H1 (cell line): ENCODE measurements around the gene ZNF248. TPM values are rescaled to one million over a fixed set of nuclear protein-coding genes. Genes with fewer than 3 reads are reported as not detected.

Source experiments
- CTCF ChIA-PET: fragments of 300-600 bp; sonication (Branson Sonifier 250); formaldehyde crosslinking; loops from one replicate; lab custom pipeline; 2021; ENCODE audit not compliant: partially characterized antibody; lab: Charles Lee
- POLR2A ChIA-PET: fragments of 300-600 bp; sonication (Branson Sonifier 250); formaldehyde crosslinking; loops from one replicate; lab custom pipeline; 2021; ENCODE audit warnings: inconsistent platforms; ENCODE audit not compliant: partially characterized antibody; lab: Charles Lee
- DNase-seq, 2 experiments: peaks; one replicate each; pipeline versions ENCODE4 v3.0.0 to v3.0.0-alpha.2; 2010 to 2022; ENCODE audit warnings: low spot score in 2 of 2, low read depth in 1 of 2, mixed read lengths in 1 of 2
- FAIRE-seq: peaks from 2 replicates; lab custom pipeline; 2011; peaks lifted over from hg19 to GRCh38; lab: Jason Lieb, UNC
- H2AFZ ChIP-seq: 2 replicates; pipeline ENCODE4 v1.8.1; 2012; ENCODE audit warnings: low read length, inconsistent platforms
- H2AK5ac ChIP-seq: 2 replicates; pipeline ENCODE4 v1.6.1; 2013; ENCODE audit warnings: low read depth, low read length
- H2BK120ac ChIP-seq: replicated peaks from 2 replicates; pipeline ENCODE3; 2013; ENCODE audit warnings: low read depth, low read length, inconsistent platforms
- H2BK12ac ChIP-seq: 2 replicates; pipeline ENCODE4 v1.6.1; 2013; ENCODE audit warnings: low read depth, low read length
- H2BK15ac ChIP-seq: 2 replicates; pipeline ENCODE4 v1.6.1; 2013; ENCODE audit warnings: low read length
- H2BK20ac ChIP-seq: 2 replicates; pipeline ENCODE4 v1.6.1; 2013; ENCODE audit warnings: low read length
- H2BK5ac ChIP-seq: 2 replicates; pipeline ENCODE4 v1.6.1; 2013; ENCODE audit warnings: low read depth, low read length
- H3K14ac ChIP-seq: 2 replicates; pipeline ENCODE4 v1.6.1; 2013; ENCODE audit warnings: inconsistent platforms; ENCODE audit not compliant: insufficient read length
- H3K18ac ChIP-seq: 2 replicates; pipeline ENCODE4 v1.6.1; 2013; ENCODE audit warnings: low read length; ENCODE audit errors: extremely low read depth
- H3K23ac ChIP-seq: 2 replicates; pipeline ENCODE4 v1.6.1; 2013; ENCODE audit warnings: inconsistent platforms; ENCODE audit not compliant: insufficient read length
- H3K23me2 ChIP-seq: 2 replicates; pipeline ENCODE4 v1.6.1; 2013; ENCODE audit warnings: low read depth, low read length
- H3K27ac ChIP-seq: 2 replicates; pipeline ENCODE4 v1.6.1; 2011; ENCODE audit warnings: low read depth, low read length, inconsistent platforms
- H3K27me3 ChIP-seq, 4 experiments: replicated peaks in 1 of 4; 1 replicate in 1 of 4; 2 replicates in 3 of 4; pipeline versions ENCODE4 v1.6.1 to v1.8.1; 2011 to 2013; ENCODE audit warnings: low read length in 3 of 4, mild to moderate bottlenecking in 3 of 4, inconsistent platforms in 2 of 4, mixed read lengths in 2 of 4, moderate library complexity in 1 of 4; ENCODE audit not compliant: control insufficient read depth in 3 of 4, insufficient read depth in 3 of 4; ENCODE audit errors: extremely low read depth in 1 of 4
- H3K36me3 ChIP-seq, 4 experiments: 2 replicates each; pipeline versions ENCODE4 v1.6.1 to v1.8.1; 2011 to 2013; ENCODE audit warnings: mild to moderate bottlenecking in 4 of 4, low read length in 3 of 4, moderate library complexity in 2 of 4, control low read depth in 1 of 4, inconsistent platforms in 1 of 4; ENCODE audit not compliant: insufficient read depth in 4 of 4, control insufficient read depth in 2 of 4
- H3K4ac ChIP-seq: replicated peaks from 2 replicates; pipeline ENCODE3; 2013; ENCODE audit warnings: low read length, low read depth, mixed read lengths, inconsistent platforms; ENCODE audit not compliant: insufficient read length
- H3K4me1 ChIP-seq, 4 experiments: replicated peaks in 1 of 4; 1 replicate in 1 of 4; 2 replicates in 3 of 4; pipeline versions ENCODE4 v1.6.1 to v1.8.1; 2011 to 2013; ENCODE audit warnings: low read length in 3 of 4, inconsistent platforms in 2 of 4, mixed read lengths in 1 of 4; ENCODE audit not compliant: insufficient read depth in 4 of 4, control insufficient read depth in 3 of 4
- H3K4me2 ChIP-seq, 2 experiments: 2 replicates each; pipeline versions ENCODE4 v1.6.1 to v1.8.1; 2011 to 2013; ENCODE audit warnings: low read depth in 2 of 2, low read length in 2 of 2, control low read depth in 1 of 2, inconsistent platforms in 1 of 2, mild to moderate bottlenecking in 1 of 2; ENCODE audit not compliant: insufficient read depth in 1 of 2
- H3K4me3 ChIP-seq, 4 experiments: fragments of 200-600, 300-600 bp in 1 of 4; sonication (generic), shearing (Covaris generic), sonication (Bioruptor Twin) in 1 of 4; 2 replicates each; pipeline versions ENCODE4 v1.5.1 to v1.8.1; 2011 to 2016; ENCODE audit warnings: low read length in 4 of 4, low read depth in 3 of 4, control low read depth in 2 of 4, inconsistent platforms in 2 of 4, mild to moderate bottlenecking in 2 of 4, mixed read lengths in 1 of 4, moderate library complexity in 1 of 4; ENCODE audit not compliant: insufficient read depth in 2 of 4; ENCODE audit errors: extremely low read depth in 1 of 4
- H3K56ac ChIP-seq: replicated peaks from 2 replicates; pipeline ENCODE3; 2013; ENCODE audit warnings: low read depth, mild to moderate bottlenecking, mixed read lengths, low read length, inconsistent platforms; ENCODE audit not compliant: insufficient read length
- H3K79me1 ChIP-seq: 2 replicates; pipeline ENCODE4 v1.6.1; 2013; ENCODE audit warnings: low read depth, low read length, control low read depth
- H3K79me2 ChIP-seq, 2 experiments: 2 replicates each; pipeline versions ENCODE4 v1.6.1 to v1.8.1; 2012 to 2013; ENCODE audit warnings: low read length in 2 of 2, mild to moderate bottlenecking in 2 of 2, inconsistent platforms in 1 of 2; ENCODE audit not compliant: insufficient read depth in 2 of 2, control insufficient read depth in 1 of 2
- H3K9ac ChIP-seq, 4 experiments: replicated peaks in 1 of 4; 1 replicate in 1 of 4; 2 replicates in 3 of 4; pipeline versions ENCODE4 v1.6.1 to v1.8.1; 2011 to 2013; ENCODE audit warnings: low read depth in 3 of 4, low read length in 3 of 4, control low read depth in 2 of 4, mild to moderate bottlenecking in 2 of 4, moderate library complexity in 2 of 4, inconsistent platforms in 1 of 4; ENCODE audit errors: extremely low read depth in 1 of 4
- H3K9me3 ChIP-seq, 2 experiments: 2 replicates each; pipeline versions ENCODE4 v1.6.1 to v1.8.1; 2012 to 2013; ENCODE audit warnings: mild to moderate bottlenecking in 2 of 2, moderate library complexity in 2 of 2, control low read depth in 1 of 2, inconsistent platforms in 1 of 2, low read depth in 1 of 2, low read length in 1 of 2, mixed read lengths in 1 of 2; ENCODE audit not compliant: insufficient read depth in 2 of 2
- H4K20me1 ChIP-seq, 2 experiments: replicated peaks in 1 of 2; 2 replicates each; pipeline versions ENCODE3 to v1.8.1; 2011 to 2013; ENCODE audit warnings: inconsistent platforms in 2 of 2, low read length in 2 of 2, mild to moderate bottlenecking in 1 of 2; ENCODE audit not compliant: insufficient read depth in 2 of 2, control insufficient read depth in 1 of 2
- H4K5ac ChIP-seq: 2 replicates; pipeline ENCODE4 v1.6.1; 2013; ENCODE audit warnings: low read length, low read depth, mixed read lengths, inconsistent platforms; ENCODE audit not compliant: insufficient read length
- H4K8ac ChIP-seq: 2 replicates; pipeline ENCODE4 v1.8.0; 2013; ENCODE audit warnings: mild to moderate bottlenecking, moderate library complexity, low read length, inconsistent platforms; ENCODE audit not compliant: insufficient read depth; ENCODE audit errors: extremely low read depth
- H4K91ac ChIP-seq: replicated peaks from 2 replicates; pipeline ENCODE3; 2013; ENCODE audit warnings: low read length, mixed read lengths, inconsistent platforms; ENCODE audit not compliant: insufficient read length
- EZH2 ChIP-seq: fragments of 200-600 bp; sonication (generic); IDR thresholded peaks from 2 replicates; pipeline ENCODE4 v1.7.1; 2012; ENCODE audit warnings: low read depth, mild to moderate bottlenecking, moderate library complexity, low read length, inconsistent platforms; ENCODE audit not compliant: severe bottlenecking
- HDAC6 ChIP-seq: IDR thresholded peaks from one replicate; pipeline ENCODE4 v1.7.1; 2012; ENCODE audit warnings: low read depth, mild to moderate bottlenecking, inconsistent platforms, low read length, moderate library complexity
- JUND ChIP-seq: IDR thresholded peaks from 2 replicates; pipeline ENCODE4 v1.6.1; 2011; ENCODE audit warnings: mild to moderate bottlenecking, improper control_type of control experiment, low read length
- KDM4A ChIP-seq: IDR thresholded peaks from one replicate; pipeline ENCODE4 v1.7.1; 2012; ENCODE audit warnings: low read depth, mild to moderate bottlenecking, moderate library complexity, low read length, inconsistent platforms; ENCODE audit not compliant: severe bottlenecking
- PHF8 ChIP-seq: fragments of 200-600 bp; sonication (generic); conservative IDR thresholded peaks from 2 replicates; pipeline ENCODE4 v1.7.1; 2012; ENCODE audit warnings: low read depth, mild to moderate bottlenecking, inconsistent platforms, low read length, moderate library complexity
- POLR2AphosphoS5 ChIP-seq: IDR thresholded peaks from 2 replicates; pipeline ENCODE4 v1.6.1; 2011; ENCODE audit warnings: low read depth, low read length
- POU5F1 ChIP-seq: IDR thresholded peaks from 2 replicates; pipeline ENCODE4 v1.6.1; 2011; ENCODE audit warnings: low read depth, mild to moderate bottlenecking, low read length, moderate library complexity
- RBBP5 ChIP-seq: IDR thresholded peaks from 2 replicates; pipeline ENCODE4 v1.7.1; 2012; ENCODE audit warnings: low read depth, mild to moderate bottlenecking, inconsistent platforms, low read length, moderate library complexity, borderline replicate concordance
- SP2 ChIP-seq: IDR thresholded peaks from 2 replicates; pipeline ENCODE4 v1.6.1; 2012; ENCODE audit warnings: mild to moderate bottlenecking, low read length, inconsistent platforms
- SRF ChIP-seq: IDR thresholded peaks from 2 replicates; pipeline ENCODE4 v1.6.1; 2011; ENCODE audit warnings: mild to moderate bottlenecking, low read depth, low read length, moderate library complexity
- TAF1 ChIP-seq: IDR thresholded peaks from 2 replicates; pipeline ENCODE4 v1.6.1; 2011; ENCODE audit warnings: mild to moderate bottlenecking, low read depth, low read length
- polyA plus RNA-seq, 7 experiments: library from polyadenylated mRNA; depleted of rRNA in 3 of 7; stranded (reverse) in 5 of 7; unstranded in 2 of 7; fragments of >200 nt in 5 of 7; fragments of 200-250 nt in 2 of 7; gene quantifications; 1 replicate in 5 of 7; 2 replicates in 1 of 7; 4 replicates in 1 of 7; pipeline versions ENCODE4 v1.2.1 to v1.2.3, GENCODE V29; 2011 to 2013; ENCODE audit warnings: missing spikeins in 2 of 7, mixed read lengths in 2 of 7
- total RNA-seq: library from RNA; stranded (reverse); fragmentation: NEBNext Ultra II Directional; extraction: Animal tissue kit (Norgen Biotek cat#: 25700); gene quantifications from 2 replicates; pipeline ENCODE4 v1.2.1, GENCODE V29; 2021
- TF ChIP-seq, protein P1 (sequence below), 3 experiments: IDR thresholded peaks; 1 replicate in 2 of 3; 2 replicates in 1 of 3; pipeline versions ENCODE4 v1.5.1 to v1.6.1; 2011; ENCODE audit warnings: low read length in 3 of 3, mild to moderate bottlenecking in 3 of 3, inconsistent platforms in 2 of 3, low read depth in 1 of 3, moderate library complexity in 1 of 3; ENCODE audit not compliant: insufficient read depth in 1 of 3; ENCODE audit errors: control extremely low read depth in 1 of 3

The ZNF248 gene
- total and polyA plus RNA-seq, 2 of the 8 experiments (the other 6 are each of a cell fraction or from before 2014, with no cell fraction given), result 9.1 TPM; not detected in 1

GRCh38 chr10:37760817-37761216, 96.6 kb downstream of the ZNF248 start (continued):
- TF ChIP-seq JUND, result no peak

DNA sequence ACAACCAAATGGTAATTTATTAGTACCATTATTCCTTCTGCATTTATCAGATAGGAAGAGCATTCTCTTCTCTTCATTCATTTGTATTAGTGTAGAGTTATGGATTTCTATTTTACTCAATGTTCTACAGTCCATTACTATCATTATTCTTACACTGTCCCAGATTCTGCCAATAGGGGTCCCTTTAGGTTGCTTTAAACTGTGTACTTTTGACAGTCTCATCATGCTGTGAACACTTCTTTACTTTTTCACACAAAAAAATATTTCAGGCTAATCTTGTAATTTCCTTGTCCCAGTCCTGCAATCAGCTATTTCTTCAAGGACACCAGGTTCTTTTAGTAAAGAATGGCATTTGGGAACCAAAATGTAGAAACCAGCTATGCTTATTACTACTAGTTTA, 99.3 kb downstream of the ZNF248 start:
- FAIRE-seq (no peak), DNase-seq (no peak)
- Histone ChIP-seq H4K5ac (no peak overlapping the region), H3K4me3 (no peak overlapping the region), H2BK5ac (no peak overlapping the region), H3K79me1 (no peaks in the 10 kb centered on the region), H2BK20ac (no peak overlapping the region), H3K36me3 (no peaks in the 10 kb centered on the region), H3K23ac (no peak overlapping the region), H3K9me3 (peaks cover 73 to 87% of the 10 kb centered on the region in 2 experiments), H3K14ac (no peak overlapping the region), H2AK5ac (no peak overlapping the region), H3K27me3 (no peaks in the 10 kb centered on the region), H2BK12ac (no peak overlapping the region), H3K4me1 (no peaks in the 10 kb centered on the region), H2BK120ac (no peak overlapping the region), H3K23me2 (no peaks in the 10 kb centered on the region), H3K79me2 (no peaks in the 10 kb centered on the region), H4K91ac (no peak overlapping the region), H3K9ac (no peak overlapping the region), H2AFZ (no peak overlapping the region), H3K27ac (no peak overlapping the region), H3K18ac (no peak overlapping the region), H4K8ac (no peak overlapping the region), H3K4ac (no peak overlapping the region), H3K4me2 (no peak overlapping the region), H2BK15ac (no peak overlapping the region), H3K56ac (no peak overlapping the region), H4K20me1 (no peaks in the 10 kb centered on the region)
- ChIA-PET CTCF (interaction anchor here (0.5 kb wide), 1 partner anchor 26 kb away, joined by 3 read pairs; no protein-coding TSS in a partner anchor), POLR2A (no interaction called here)
- TF ChIP-seq SRF, result no peak
- no peak for TF ChIP-seq KDM4A
- no peak for TF ChIP-seq EZH2
- TF ChIP-seq SP2, result no peak
- TF ChIP-seq TAF1, result no peak
- TF ChIP-seq, protein P1, sequence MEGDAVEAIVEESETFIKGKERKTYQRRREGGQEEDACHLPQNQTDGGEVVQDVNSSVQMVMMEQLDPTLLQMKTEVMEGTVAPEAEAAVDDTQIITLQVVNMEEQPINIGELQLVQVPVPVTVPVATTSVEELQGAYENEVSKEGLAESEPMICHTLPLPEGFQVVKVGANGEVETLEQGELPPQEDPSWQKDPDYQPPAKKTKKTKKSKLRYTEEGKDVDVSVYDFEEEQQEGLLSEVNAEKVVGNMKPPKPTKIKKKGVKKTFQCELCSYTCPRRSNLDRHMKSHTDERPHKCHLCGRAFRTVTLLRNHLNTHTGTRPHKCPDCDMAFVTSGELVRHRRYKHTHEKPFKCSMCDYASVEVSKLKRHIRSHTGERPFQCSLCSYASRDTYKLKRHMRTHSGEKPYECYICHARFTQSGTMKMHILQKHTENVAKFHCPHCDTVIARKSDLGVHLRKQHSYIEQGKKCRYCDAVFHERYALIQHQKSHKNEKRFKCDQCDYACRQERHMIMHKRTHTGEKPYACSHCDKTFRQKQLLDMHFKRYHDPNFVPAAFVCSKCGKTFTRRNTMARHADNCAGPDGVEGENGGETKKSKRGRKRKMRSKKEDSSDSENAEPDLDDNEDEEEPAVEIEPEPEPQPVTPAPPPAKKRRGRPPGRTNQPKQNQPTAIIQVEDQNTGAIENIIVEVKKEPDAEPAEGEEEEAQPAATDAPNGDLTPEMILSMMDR (IDR thresholded peaks at IDR 0.05; ENCODE audit: control extremely low read depth in 1 of 3, insufficient read depth in 1 of 3, low read depth in 1 of 3, low read length in 3 of 3), result no peak
- TF ChIP-seq HDAC6, result no peak
- no peak for TF ChIP-seq PHF8
- TF ChIP-seq RBBP5, result no peak
- no peak for TF ChIP-seq POLR2AphosphoS5
- TF ChIP-seq POU5F1, result no peak
